Measurements from ENCODE around the gene CACNA1D.

CACNA1D gene

DNA sequence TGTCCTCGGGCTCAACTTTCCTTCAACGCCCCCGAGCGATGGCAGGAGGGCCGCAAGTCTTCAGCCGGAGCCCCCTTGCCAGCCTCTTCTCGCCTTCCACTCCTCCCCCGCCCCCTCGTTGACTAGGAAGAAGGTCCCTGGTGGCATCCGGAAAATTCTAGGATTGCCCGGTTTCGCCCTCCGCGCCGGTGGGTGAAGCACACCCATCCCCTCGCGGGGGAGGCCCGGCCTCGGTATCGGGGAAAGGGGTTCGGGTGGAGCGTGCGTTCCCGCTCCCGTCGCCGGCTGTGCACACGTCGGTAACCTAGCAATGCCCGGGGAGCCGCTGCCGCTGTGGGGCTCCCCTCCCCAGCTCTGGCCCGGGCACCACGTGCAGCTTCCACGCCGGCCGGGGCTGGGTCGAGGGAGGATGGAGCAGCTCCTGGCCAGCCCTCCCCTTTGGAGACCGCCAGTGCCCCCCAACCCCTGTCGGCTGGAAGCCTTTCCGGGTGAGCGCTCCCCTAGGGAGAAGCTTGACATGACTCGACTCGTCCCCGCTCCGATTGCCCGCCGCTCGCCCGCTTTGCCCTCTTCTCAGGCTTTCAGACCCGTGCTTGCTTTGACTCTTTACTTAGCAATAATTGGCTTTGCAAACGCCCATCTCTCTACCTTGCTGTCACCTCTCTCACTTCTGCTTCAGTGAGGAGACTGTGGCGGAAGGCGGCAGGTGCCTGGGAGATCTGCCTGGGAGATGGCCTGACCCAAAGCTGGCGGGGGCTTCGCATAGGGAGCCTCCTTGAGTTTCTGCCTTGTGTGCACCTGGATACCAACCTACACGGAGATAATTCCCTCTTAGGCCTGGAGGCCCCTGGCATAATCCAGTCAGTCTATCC, 1.3 kb downstream of the CACNA1D start:
- peak; percentile 61 for DNase-seq (ENCODE audit: low spot score)

DNA sequence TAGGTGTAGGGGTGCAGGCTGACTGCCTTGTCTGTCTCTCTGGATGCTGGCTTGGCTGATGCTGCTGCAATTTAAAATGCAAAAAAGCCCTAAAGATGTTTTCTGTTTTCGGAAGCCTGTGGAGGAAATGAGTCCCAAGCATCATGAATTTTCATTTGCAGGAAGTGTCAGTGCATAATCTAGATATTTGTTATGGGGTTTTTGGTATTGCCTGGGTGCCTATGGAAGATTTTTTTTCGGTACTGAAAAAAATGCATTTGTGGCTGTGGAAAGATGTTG, 1.9 kb downstream of the CACNA1D start:
- DNase-seq (ENCODE audit: low spot score) = no peak

GRCh38 chr3:53496984-53497383, 2.6 kb downstream of the CACNA1D start:
- no peak for DNase-seq (ENCODE audit: low spot score)

DNA sequence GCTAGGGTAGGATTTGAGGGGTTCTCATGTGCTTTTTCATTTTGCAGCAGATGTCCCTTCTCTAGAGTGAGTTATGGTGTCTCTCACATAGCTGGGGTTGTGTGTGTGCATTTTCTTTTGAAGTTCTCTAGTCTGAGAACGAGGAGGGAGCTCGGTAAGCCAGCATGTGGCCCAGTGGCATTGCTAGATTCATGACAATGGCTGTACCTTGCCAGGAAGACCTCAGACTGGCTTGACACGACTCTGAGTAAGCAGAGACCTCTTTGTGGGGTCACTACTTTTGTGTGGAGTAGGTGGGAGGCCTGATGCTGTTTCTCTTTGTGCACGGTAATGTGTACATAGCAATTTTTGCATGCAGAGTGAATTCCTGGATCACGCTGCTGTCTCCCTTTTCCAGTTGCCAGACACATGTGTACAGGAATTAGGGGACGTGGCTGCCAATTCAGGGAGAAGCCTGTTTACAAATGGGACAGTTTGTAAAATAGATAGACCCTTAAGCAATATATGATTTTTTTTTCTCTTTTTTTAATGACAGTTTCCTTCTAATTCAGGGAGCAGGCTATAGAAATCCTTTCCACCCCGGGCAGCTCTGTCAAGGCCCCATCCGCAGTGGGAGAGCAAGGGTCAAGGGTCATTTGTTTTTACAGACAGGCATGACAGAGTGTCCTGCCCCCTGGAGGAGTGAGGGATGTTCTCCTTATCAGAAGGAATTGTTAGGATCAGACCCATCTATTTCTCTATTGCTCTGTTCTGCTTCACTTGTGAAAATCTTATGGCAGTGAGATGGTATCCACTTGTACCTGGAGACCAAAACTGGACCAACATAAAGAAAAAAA, 4.6 kb downstream of the CACNA1D start:
- no peak for DNase-seq (ENCODE audit: low spot score)

DNA sequence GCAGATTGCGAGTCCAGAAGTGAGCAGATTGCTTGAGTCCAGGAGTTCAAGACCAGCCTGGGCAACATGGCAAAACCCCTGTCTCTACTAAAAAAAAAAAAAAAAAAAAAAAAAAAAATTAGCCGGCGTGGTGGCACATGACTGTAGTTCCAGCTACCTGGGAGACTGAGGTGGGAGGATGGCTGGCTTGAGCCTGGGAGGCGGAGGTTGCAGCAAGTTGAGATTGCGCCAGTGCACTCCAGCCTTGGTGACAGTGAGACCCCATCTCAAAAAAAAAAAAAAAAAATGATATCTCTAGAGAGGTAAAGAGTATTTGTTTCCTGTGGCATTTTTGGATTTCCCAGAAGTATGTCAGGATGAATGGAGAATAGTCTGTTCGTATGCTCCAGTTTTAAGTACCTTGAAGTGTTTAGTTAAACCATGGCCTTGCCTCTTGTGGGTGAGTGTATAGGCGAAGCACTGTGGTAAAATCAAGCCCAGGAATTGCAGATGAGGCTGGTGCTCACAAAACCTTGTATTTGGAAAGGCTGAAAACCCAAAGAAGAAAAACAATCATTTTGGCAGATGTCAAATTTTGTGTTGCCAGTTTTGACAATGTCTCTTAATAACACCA, 5.9 kb downstream of the CACNA1D start:
- DNase-seq (ENCODE audit: low spot score) = no peak

- no peak for DNase-seq (ENCODE audit: low spot score)
Observed at GRCh38 chr3:53501178-53501577, 6.8 kb downstream of the CACNA1D start.

DNA sequence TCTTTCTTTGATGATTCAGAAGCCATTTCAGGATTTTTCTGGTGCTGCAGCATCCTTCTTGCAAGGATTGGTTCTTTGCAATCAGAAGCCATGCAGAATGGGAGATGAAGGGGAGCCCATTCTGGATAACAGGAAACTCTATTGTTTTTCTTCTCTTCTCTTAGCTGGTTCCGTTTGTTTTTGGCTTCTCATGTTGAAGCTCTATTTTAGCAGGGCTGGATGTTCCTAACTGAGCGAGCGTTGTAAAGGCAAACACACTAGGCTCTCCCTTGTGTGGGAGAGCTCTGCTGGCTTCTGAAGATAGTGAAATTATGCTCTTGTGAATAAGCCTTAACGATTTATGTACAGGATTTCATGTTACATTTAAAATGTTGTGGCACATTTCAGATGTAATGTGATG, 8.3 kb downstream of the CACNA1D start:
- no peak for DNase-seq (ENCODE audit: low spot score)

DNA sequence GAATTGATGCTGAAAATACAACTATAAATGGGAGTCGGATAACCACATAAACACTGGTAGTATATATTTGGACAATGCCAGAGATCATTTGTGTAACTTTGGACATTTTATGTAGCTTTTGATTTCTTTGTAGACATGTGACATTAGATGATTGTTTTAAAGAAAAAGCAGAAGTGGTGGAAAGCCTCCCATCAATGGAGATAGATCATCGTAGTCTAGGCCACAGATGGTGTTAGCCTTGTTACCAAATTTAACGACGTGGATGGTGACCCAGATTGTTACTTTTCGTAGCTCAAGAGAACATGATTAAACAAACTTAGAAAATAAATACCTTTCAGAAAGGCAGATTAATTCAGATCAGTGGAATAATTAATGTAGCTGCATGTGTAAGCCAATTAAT, 8.8 kb downstream of the CACNA1D start:
- no peak for DNase-seq (ENCODE audit: low spot score)

GRCh38 chr3:53506110-53506762, 11.8 kb downstream of the CACNA1D start:
- DNase-seq (ENCODE audit: low spot score) = no peak

GRCh38 chr3:53506763-53507145, 12.3 kb downstream of the CACNA1D start:
- no peak for DNase-seq (ENCODE audit: low spot score)

GRCh38 chr3:53509494-53509893, 15.1 kb downstream of the CACNA1D start:
- DNase-seq (ENCODE audit: low spot score) = no peak

- DNase-seq (ENCODE audit: low spot score) = no peak
Observed at GRCh38 chr3:53510508-53510907, 16.1 kb downstream of the CACNA1D start.

DNA sequence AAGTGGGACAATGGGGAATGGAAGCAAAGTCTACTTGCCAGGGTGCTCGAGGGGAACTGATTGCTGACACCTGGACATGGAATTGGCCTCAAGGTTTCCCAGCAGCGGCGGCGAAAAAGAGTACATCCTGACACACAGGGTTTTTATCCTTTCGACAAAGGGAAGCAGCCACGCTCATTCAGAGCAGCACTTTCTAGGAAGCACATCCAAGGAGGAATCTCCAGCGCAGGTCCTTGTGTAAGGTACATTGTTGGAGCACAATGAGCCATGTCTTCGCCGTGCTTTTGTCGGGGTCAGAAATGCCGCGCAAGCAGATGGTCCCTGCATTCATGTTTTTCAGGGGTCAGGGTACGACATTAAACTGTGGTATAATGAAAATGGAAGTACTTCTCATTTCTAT, 16.8 kb downstream of the CACNA1D start:
- no peak for DNase-seq (ENCODE audit: low spot score)

GRCh38 chr3:53513556-53514190, 19.3 kb downstream of the CACNA1D start:
- DNase-seq (ENCODE audit: low spot score) = no peak

DNA sequence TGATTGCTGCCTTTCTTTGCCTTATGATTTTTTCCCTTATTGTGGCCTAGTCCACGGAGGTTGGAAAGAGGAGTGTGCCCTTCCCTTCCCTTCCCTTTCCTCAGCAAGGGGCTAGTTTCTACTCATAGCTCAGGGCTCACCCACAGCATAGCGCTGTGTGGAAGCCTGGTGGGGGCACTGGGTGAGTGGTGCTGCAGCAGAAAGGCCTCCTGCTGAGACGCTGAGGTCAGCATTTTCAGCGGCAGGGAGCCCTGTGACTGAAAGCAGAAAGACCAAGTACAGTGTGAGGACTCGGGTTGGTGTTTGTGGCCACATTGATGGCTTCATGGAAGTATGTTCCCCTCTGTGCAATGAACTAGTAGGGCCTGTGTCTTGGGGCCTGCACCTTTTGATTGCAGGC, 21.9 kb downstream of the CACNA1D start:
- DNase-seq (ENCODE audit: low spot score) = no peak

GRCh38 chr3:53518495-53518981, 24.1 kb downstream of the CACNA1D start:
- no peak for DNase-seq (ENCODE audit: low spot score)

DNA sequence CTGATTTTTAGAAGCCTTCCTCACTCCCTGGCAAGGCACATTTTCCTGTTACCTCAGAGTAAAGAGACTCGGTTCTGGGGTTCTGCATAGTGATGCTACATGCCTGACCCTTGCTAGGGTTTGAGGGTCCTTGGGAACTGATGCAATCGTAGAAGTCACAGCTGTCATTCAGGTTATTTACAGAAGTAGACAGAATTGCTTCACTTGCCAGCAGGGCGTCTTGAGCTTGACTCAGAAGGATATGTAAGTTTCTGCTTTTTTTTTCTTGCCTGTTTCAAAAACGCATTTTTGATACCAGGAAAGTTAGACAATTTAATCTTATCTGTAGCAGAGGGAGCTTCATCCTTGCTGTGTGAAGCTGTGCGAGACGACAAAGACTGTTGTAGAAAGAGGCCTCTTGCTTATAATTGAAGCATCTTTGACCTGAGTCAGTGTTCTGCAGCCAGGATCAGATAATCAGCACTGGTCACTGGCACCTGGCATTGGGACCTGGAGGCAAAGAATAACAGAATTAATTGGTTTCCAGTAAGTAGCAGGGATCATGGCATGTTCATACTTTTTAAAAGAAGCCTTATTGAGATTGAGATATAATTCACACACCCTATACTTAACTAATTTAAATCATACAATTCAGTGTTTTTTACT, 24.8 kb downstream of the CACNA1D start:
- DNase-seq (ENCODE audit: low spot score) = no peak

- DNase-seq (ENCODE audit: low spot score) = no peak
Observed at GRCh38 chr3:53523346-53523745, 28.9 kb downstream of the CACNA1D start.

- no peak for DNase-seq (ENCODE audit: low spot score)
Observed at GRCh38 chr3:53524566-53524965, 30.2 kb downstream of the CACNA1D start.

DNA sequence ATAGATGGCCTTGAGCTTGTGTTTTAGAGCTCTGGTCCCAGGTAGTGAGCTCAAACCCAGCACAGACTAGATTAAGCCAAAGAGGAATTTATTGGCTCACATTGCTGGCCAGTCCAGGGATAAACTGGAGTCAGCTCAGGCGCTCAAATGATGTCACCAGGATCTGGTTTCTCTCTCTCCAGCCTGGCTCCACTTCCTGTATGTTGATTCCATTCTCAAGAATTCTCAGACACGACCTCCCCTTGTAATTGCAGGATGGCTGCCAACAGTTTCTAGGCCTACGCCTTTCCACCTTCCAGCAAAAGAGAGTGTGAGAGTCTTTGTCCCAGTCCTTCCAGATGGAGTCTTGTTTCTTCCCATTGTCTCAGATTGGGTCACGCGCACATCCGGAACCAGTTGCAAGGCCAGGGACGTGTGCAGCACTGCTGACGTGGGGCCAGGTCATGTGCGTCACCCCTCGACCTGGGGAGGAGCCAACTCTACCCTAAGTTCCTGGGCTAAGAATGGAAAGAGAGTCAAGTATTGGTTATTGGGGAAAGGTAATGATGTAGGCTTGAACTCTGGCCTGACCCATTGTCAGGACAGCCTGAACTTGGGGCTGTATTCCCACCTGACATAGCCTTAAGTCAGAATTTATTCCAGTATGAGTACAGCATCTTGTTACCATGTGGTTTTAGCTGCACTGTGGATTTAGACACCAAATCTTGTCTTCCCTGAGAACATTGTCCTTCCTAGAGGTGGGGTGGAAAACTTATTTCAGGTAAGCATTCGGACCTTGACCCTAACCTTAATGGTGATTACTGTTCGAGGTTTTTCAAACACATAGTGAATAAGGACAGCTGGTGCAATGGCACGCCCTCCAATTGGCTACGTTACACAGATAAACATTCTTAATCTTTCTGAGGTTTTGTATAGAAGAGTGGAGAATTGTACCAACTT, 31.6 kb downstream of the CACNA1D start:
- no peak for DNase-seq (ENCODE audit: low spot score)
